GM19324 (cell line): ENCODE data around the gene CFAP251.

Experiments used
- ATAC-seq: cut with Tn5 transposase; IDR thresholded peaks from one replicate; pipeline ENCODE4 v1.9.1; 2021; ENCODE audit warnings: mild to moderate bottlenecking, moderate library complexity; ENCODE audit not compliant: unreplicated experiment, low FRiP score

CFAP251 gene

DNA sequence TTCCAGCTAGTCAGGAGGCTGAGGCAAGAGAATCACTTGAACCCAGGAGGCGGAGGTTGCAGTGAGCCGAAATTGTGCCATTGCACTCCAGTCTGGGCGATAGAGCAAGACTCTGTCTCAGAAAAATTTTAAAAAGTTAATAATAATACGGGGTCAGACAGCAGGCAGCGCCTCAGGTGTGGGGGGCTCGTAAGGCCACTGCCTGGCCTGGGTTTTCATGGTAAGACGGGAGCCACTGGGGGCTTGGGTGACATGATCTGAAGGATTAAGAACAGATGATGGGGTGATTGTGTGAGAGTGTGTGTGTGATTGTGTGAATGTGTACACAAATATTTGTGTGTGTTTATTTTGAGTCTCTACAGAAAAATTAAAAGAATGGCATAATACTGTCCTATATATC is 126.9 kb downstream of the CFAP251 start:
- no peak for ATAC-seq

DNA sequence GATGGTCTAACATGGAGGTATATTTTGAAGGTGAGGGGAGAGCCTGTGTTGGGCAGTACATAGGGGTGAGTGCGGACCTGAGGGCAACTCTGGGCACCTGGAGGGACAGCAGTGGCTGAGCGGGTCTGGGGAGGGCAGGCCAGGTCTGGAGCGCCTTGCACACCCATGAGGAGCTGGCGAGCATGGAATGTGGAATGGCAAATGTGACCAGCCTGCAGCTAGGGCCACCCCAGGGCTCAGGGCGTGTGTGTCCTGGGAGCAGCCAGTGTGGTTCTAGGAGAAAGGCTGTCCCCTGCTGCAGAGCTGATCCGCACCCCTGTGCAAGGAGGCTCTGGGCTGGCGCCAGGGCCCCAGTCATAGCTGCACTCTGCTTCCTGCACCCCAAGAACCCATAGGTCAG is 127.8 kb downstream of the CFAP251 start:
- no peak for ATAC-seq

DNA sequence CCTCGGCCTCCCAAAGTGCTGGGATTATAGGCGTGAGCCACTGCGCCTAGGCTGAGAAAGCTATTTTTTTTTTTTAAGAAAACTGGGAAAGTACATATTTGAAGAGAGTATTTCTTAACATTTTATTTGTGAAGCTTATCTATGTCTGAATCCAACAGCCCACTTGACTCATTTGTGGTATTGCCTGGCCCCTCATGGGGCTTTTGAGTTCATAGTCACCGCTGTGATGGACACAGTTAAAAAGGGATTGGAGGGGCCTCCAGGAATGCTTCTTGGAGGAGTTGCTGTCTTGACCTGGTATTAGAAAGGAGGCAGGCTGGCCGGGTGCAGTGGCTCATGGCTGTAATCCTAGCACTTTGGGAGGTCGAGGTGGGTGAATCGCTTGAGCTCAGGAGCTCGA is 129.8 kb downstream of the CFAP251 start:
- no peak for ATAC-seq

DNA sequence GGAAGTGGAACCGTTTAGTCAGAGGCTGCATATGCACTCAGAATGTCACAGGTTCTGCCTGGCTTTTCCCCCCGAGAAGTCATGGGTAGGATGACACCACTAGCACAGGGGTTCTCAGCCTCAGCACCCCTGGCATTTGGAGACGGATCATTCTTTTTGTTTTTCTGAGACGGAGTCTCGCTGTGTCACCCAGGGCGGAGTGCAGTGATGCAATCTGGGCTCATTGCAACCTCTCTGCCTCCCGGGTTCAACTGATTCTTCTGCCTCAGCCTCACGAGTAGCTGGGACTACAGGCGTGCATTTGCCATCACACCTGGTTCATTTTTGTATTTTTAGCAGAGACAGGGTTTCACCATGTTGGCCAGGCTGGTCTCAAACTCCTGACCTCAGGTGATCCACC is 131.4 kb downstream of the CFAP251 start:
- no peak for ATAC-seq

DNA sequence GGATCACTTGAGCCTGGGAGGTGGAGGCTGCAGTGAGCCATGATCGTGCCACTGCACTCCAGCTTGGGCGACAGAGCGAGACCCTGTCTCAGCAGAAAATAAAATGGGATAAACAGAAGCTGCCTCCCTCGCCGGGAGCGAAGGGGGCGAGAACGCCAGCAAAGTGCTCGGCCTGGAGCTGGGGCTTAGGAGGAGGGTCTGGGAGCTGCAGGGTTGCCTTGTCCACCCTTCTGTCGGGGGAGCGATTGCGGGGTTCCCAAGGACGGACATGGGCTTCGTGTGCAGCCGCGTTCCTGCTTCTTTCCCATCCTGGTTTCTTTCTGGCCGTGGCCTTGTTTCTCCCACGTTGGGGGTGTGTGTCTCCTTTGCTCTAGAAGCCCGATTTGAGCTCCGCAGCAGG is 132.3 kb downstream of the CFAP251 start:
- no peak for ATAC-seq

DNA sequence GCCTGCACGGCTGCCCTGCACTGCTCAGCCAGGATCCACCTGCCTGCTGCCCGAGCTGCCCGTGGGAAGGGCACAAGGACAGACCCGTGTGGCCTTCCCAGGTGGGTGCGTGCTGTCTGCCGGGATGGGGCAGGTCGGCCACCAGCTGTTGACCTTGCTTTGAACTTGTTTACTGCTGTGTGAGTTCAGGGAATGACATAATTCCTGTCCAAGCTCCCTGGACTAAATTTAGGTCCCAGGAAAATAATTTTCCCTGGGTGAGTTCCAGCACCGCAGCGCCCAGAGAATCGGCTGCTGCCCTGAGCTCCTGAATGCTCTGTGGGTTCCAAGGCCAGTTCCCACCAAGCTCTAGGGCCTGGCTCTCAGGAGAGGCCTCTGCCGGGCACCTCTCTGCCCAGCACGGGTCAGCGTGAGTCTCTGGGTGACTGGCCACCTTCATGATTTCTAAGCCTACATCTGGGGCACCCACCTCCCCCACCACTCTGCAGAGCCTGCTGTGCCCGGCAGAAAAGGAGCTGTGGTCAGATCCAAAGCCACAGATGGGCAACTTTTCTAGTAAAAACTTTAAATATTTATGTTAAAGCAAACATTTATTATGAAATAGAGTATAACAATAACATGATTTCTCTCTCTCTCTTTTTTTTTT is 133.0 kb downstream of the CFAP251 start:
- ATAC-seq = no peak

DNA sequence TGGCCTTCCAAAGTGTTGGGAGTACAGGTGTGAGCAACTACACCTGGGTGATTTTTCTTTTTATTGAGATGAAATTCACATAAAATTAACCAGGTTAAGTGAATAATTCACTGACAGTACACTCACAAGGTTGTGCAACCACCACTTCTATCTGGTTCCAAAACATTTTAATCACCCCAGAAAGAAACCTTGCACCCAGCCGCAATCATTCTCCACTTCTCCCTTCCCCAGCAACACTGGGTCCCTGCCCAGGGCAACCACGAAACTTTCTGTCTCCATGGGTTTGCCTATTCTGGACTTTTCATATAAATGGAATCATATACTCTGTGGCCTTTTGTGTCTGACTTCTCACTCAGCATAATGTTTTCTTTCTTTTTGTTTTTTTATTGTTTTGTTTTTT is 133.9 kb downstream of the CFAP251 start:
- ATAC-seq = no peak
